OCI-LY7 (cell line): Measurements from ENCODE around the gene TLCD5. TPM values are rescaled to one million over a fixed set of nuclear protein-coding genes. Genes with fewer than 3 reads are reported as not detected.

Experiments
- BruUV-seq: library from RNA; stranded (reverse); fragments of 400-500 nt; replicated peaks from 2 replicates; lab custom pipeline; 2021; lab: Mats Ljungman, UMichigan
- CTCF ChIA-PET: fragments of 300-600 bp; sonication (Branson Sonifier 250); formaldehyde crosslinking; loops from one replicate; lab custom pipeline; 2022; ENCODE audit warnings: antibody characterized with exemption; ENCODE audit not compliant: unreplicated experiment; lab: Charles Lee
- POLR2A ChIA-PET: fragments of 300-600 bp; sonication (Branson Sonifier 250); formaldehyde crosslinking; loops from one replicate; lab custom pipeline; 2022; ENCODE audit warnings: antibody characterized with exemption; lab: Charles Lee
- DNase-seq: peaks from one replicate; pipeline ENCODE4 v3.0.0-alpha.2; 2015; ENCODE audit warnings: low spot score
- H2AFZ ChIP-seq: fragments of 200-600 bp; sonication (generic), shearing (Covaris generic); 2 replicates; pipeline ENCODE4 v1.6.1; 2014; ENCODE audit warnings: mild to moderate bottlenecking, antibody characterized with exemption, low read length, moderate library complexity
- H3K27ac ChIP-seq: fragments of 200-600 bp; sonication (generic); 2 replicates; pipeline ENCODE4 v1.5.1; 2014; ENCODE audit warnings: mixed run types, low read depth, mild to moderate bottlenecking, moderate library complexity, low read length, inconsistent platforms; ENCODE audit not compliant: poor library complexity, severe bottlenecking
- H3K36me3 ChIP-seq: fragments of 200-600 bp; sonication (generic); 2 replicates; pipeline ENCODE4 v1.6.1; 2014; ENCODE audit warnings: mild to moderate bottlenecking, antibody characterized with exemption, low read length, moderate library complexity, mixed read lengths; ENCODE audit not compliant: insufficient read depth
- H3K4me1 ChIP-seq: fragments of 200-600 bp; sonication (generic); 2 replicates; pipeline ENCODE4 v1.5.1; 2014; ENCODE audit warnings: mild to moderate bottlenecking, low read length; ENCODE audit not compliant: insufficient read depth, poor library complexity, severe bottlenecking
- H3K4me2 ChIP-seq: fragments of 200-600 bp; sonication (generic); 2 replicates; pipeline ENCODE4 v1.6.1; 2014; ENCODE audit warnings: mild to moderate bottlenecking, low read length
- H3K4me3 ChIP-seq: fragments of 200-600 bp; sonication (generic); 2 replicates; pipeline ENCODE4 v1.5.1; 2014; ENCODE audit warnings: mild to moderate bottlenecking, low read depth, low read length; ENCODE audit not compliant: poor library complexity, severe bottlenecking
- H3K79me2 ChIP-seq: fragments of 200-600 bp; sonication (generic); 2 replicates; pipeline ENCODE4 v1.6.1; 2016; ENCODE audit warnings: low read depth, mild to moderate bottlenecking, low read length, moderate library complexity, mixed read lengths; ENCODE audit not compliant: insufficient read depth
- H3K9me2 ChIP-seq: fragments of 200-600 bp; sonication (generic); 2 replicates; pipeline ENCODE4 v1.6.1; 2016; ENCODE audit warnings: mild to moderate bottlenecking, low read length, mixed read lengths; ENCODE audit not compliant: insufficient read depth
- H3K9me3 ChIP-seq: fragments of 200-600 bp; sonication (generic); 2 replicates; pipeline ENCODE4 v1.6.1; 2014; ENCODE audit warnings: mild to moderate bottlenecking, mixed run types, low read length, mixed read lengths
- H4K20me1 ChIP-seq: fragments of 200-600 bp; sonication (generic); 2 replicates; pipeline ENCODE4 v1.6.1; 2014; ENCODE audit warnings: mild to moderate bottlenecking, antibody characterized with exemption, low read length, moderate library complexity, mixed read lengths; ENCODE audit not compliant: insufficient read depth
- CTCF ChIP-seq: fragments of 200-600 bp; sonication (generic); conservative IDR thresholded peaks from 2 replicates; pipeline ENCODE4 v1.5.1; 2014; ENCODE audit warnings: mild to moderate bottlenecking, antibody characterized with exemption, low read length, moderate library complexity, mixed read lengths
- EZH2phosphoT487 ChIP-seq: fragments of 200-600 bp; sonication (generic); IDR thresholded peaks from 2 replicates; pipeline ENCODE4 v1.6.1; 2018; ENCODE audit warnings: low read depth, borderline replicate concordance, mild to moderate bottlenecking, mixed run types, antibody characterized with exemption, low read length, moderate library complexity, mixed read lengths
- intact Hi-C: fragments of 100-400 bp; cut with micrococcal nuclease; formaldehyde crosslinking; loops from one replicate; pipeline ENCODE4 v1.10.0; 2022; ENCODE audit not compliant: unreplicated experiment
- total RNA-seq, 2 experiments: library from RNA; depleted of rRNA in 1 of 2; stranded (reverse); fragments of >200 nt in 1 of 2; shearing (Covaris generic) in 1 of 2; gene quantifications; 2 replicates each; pipeline ENCODE4 v1.2.3, GENCODE V29; 2014 to 2022

The TLCD5 gene
- total RNA-seq, 2 experiments from 2014 or later, result 0.60 TPM; not detected in 1

- no peaks in the 10 kb centered on the region for H3K9me2 ChIP-seq
- no peaks in the 10 kb centered on the region for H3K4me1 ChIP-seq
- H3K4me3 ChIP-seq, result no peak overlapping the region
- H4K20me1 ChIP-seq, result no peaks in the 10 kb centered on the region
- no peak for TF ChIP-seq EZH2phosphoT487
- TF ChIP-seq CTCF, result peak; percentile 39
- H3K9me3 ChIP-seq, result no peaks in the 10 kb centered on the region
- intact Hi-C loops, result no loop called here
- ChIA-PET CTCF (no interaction called here), POLR2A (no interaction called here)
- no peak for DNase-seq
- BruUV-seq, result no TSS peak
- H3K79me2 ChIP-seq, result no peaks in the 10 kb centered on the region
- H3K4me2 ChIP-seq, result no peak overlapping the region
- H2AFZ ChIP-seq, result no peak overlapping the region
- no peak overlapping the region for H3K27ac ChIP-seq
- no peaks in the 10 kb centered on the region for H3K36me3 ChIP-seq
Observed at GRCh38 chr11:120306519-120307242, 18.4 kb upstream of the TLCD5 start.

GRCh38 chr11:120307476-120307875 is 17.6 kb upstream of the TLCD5 start:
- Histone ChIP-seq H3K4me3 (no peak overlapping the region), H2AFZ (no peak overlapping the region), H3K9me2 (no peaks in the 10 kb centered on the region), H3K4me2 (no peak overlapping the region), H3K79me2 (no peaks in the 10 kb centered on the region), H3K27ac (no peak overlapping the region), H3K9me3 (no peaks in the 10 kb centered on the region), H4K20me1 (no peaks in the 10 kb centered on the region), H3K4me1 (no peaks in the 10 kb centered on the region), H3K36me3 (no peaks in the 10 kb centered on the region)
- BruUV-seq, result no TSS peak
- ChIA-PET POLR2A (no interaction called here), CTCF (no interaction called here)
- intact Hi-C loops, result no loop called here
- no peak for TF ChIP-seq EZH2phosphoT487
- TF ChIP-seq CTCF, result no peak
- no peak for DNase-seq

- no peak overlapping the region for H3K27ac ChIP-seq
- no peaks in the 10 kb centered on the region for H3K9me2 ChIP-seq
- H3K4me2 ChIP-seq, result no peak overlapping the region
- no peaks in the 10 kb centered on the region for H4K20me1 ChIP-seq
- ChIA-PET POLR2A (no interaction called here), CTCF (interaction anchor here (0.6 kb wide), 1 partner anchor 266 kb away, joined by 3 read pairs; no protein-coding TSS in a partner anchor)
- H2AFZ ChIP-seq, result no peak overlapping the region
- no peak for DNase-seq
- H3K4me3 ChIP-seq, result no peak overlapping the region
- intact Hi-C loops, result no loop called here
- no peaks in the 10 kb centered on the region for H3K9me3 ChIP-seq
- BruUV-seq, result no TSS peak
- H3K36me3 ChIP-seq, result no peaks in the 10 kb centered on the region
- H3K79me2 ChIP-seq, result no peaks in the 10 kb centered on the region
- TF ChIP-seq EZH2phosphoT487 (no peak), CTCF (no peak)
- no peaks in the 10 kb centered on the region for H3K4me1 ChIP-seq
Observed at GRCh38 chr11:120308081-120308480, 17.0 kb upstream of the TLCD5 start.
